Adrenal gland (tissue), 5 donors: ENCODE data around the gene CYB561D2.

Experiments
- CTCF ChIP-seq, 6 experiments: fragments of 450-650 bp in 4 of 6; fragments of 200-600 bp in 2 of 6; sonication (generic) in 1 of 6; IDR thresholded peaks; 1 replicate in 5 of 6; 2 replicates in 1 of 6; pipeline versions ENCODE4 v1.5.1 to v1.8.0; 2016 to 2021; ENCODE audit warnings: antibody characterized with exemption in 6 of 6, mild to moderate bottlenecking in 2 of 6, moderate library complexity in 1 of 6
- POLR2A ChIP-seq, 2 donors: fragments of 450-650 bp; IDR thresholded peaks; one replicate each; pipeline ENCODE4 v1.6.1; 2017; ENCODE audit warnings: antibody characterized with exemption in 2 of 2, mild to moderate bottlenecking in 2 of 2, moderate library complexity in 1 of 2
- donor health status: DM: no; HTN: no; CAD: no.

- peak in 1 of 6 experiments; percentile 1 for TF ChIP-seq CTCF (IDR thresholded peaks at IDR 0.05)
- peak in 1 of 2 donors; percentile 34 for TF ChIP-seq POLR2A (IDR thresholded peaks at IDR 0.05)
Observed at GRCh38 chr3:50322386-50323091, 28.1 kb upstream of the CYB561D2 start, which contains the start of gene HYAL2.
